IPS DF 6.9 (cell line): ENCODE results near the gene KIAA0513.
"Not testable (repeated sequence)": the region's sequence is repeated elsewhere in the genome, so short reads cannot be mapped to it uniquely, and the experiment has no call there.

ENCODE experiments used
- DNase-seq: peaks from one replicate; pipeline ENCODE4 v3.0.0-alpha.2; 2013; ENCODE audit warnings: low read depth, low spot score
- H3K27ac ChIP-seq: one replicate; pipeline ENCODE4 v1.5.1; 2013; ENCODE audit warnings: low read length, control low read depth
- H3K27me3 ChIP-seq: 2 replicates; pipeline ENCODE4 v1.6.1; 2013; ENCODE audit warnings: mild to moderate bottlenecking, low read length; ENCODE audit not compliant: control insufficient read depth, insufficient read depth
- H3K36me3 ChIP-seq: 2 replicates; pipeline ENCODE4 v1.6.1; 2013; ENCODE audit warnings: low read length; ENCODE audit not compliant: control insufficient read depth, insufficient read depth
- H3K4me1 ChIP-seq: 2 replicates; pipeline ENCODE4 v1.6.1; 2013; ENCODE audit warnings: low read length; ENCODE audit not compliant: control insufficient read depth, insufficient read depth
- H3K4me3 ChIP-seq: 2 replicates; pipeline ENCODE4 v1.5.1; 2013; ENCODE audit warnings: mild to moderate bottlenecking, low read length
- H3K9me3 ChIP-seq: 2 replicates; pipeline ENCODE4 v1.6.1; 2013; ENCODE audit warnings: low read length, inconsistent platforms; ENCODE audit not compliant: control insufficient read depth, insufficient read depth
- WGBS: extraction: QIAGEN DNeasy Blood & Tissue Kit; methylation state at CpG from one replicate; pipeline ENCODE4 v1.1.7; 2013; ENCODE audit warnings: mixed read lengths, missing lambda C conversion rate; ENCODE audit not compliant: insufficient read length, insufficient coverage; 5-methylcytosine and 5-hydroxymethylcytosine counted together

Gene KIAA0513

DNA sequence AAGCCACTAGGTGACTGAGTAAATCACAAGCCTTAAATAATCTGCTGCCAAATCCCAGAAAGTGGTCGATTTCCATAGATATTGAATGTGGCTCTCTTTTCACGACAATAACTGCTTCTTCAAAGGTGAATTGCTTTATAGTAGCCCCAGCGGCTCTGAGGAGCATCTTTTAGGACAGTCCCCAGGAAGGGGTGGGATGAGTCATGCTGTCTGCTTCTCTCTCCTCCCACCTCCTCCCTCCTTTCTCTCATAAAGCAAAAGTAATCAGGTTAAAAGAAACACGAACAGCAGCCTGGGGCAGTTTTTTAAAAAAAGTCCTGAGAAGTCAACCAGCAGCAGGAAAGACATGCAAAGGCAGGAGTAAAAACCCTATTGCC lies 1.8 kb downstream of the KIAA0513 start:
- Histone ChIP-seq H3K4me3 (no peak overlapping the region), H3K9me3 (no peaks in the 10 kb centered on the region), H3K4me1 (peaks cover 2% of the 10 kb centered on the region; the same call in 1 of the 2 replicates), H3K27me3 (no peaks in the 10 kb centered on the region; the same call in 1 of the 2 replicates), H3K36me3 (no peaks in the 10 kb centered on the region), H3K27ac (no peak overlapping the region)
- DNase-seq = no peak
- WGBS = no CpG with 5 or more reads among the region's 4 CpGs

DNA sequence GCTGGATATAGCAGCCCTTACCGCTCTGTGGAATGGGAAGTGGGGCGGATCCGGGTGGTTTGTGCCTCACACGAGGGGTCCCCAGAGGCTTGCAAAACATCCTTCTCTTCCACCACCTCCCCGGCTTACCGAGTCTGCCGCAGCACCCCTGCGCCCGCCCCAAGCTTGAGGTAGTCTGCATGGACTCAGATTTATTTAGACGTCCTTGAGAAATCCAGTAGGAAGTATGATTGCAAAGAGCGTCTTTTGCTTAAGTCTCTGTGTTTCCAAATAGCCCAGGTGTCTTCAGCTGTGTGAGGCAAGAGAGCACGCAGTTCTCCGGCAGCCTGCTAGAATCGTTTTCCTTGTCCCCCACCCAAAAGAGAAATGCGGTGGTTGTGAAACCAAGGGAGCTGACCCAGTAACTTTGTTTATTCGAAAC lies 2.4 kb downstream of the KIAA0513 start:
- no peak for DNase-seq
- no peaks in the 10 kb centered on the region; the same call in 1 of the 2 replicates for H3K27me3 ChIP-seq
- H3K4me3 ChIP-seq = no peak overlapping the region
- no peak overlapping the region for H3K27ac ChIP-seq
- WGBS = no CpG with 5 or more reads among the region's 16 CpGs
- no peaks in the 10 kb centered on the region for H3K36me3 ChIP-seq
- no peaks in the 10 kb centered on the region for H3K9me3 ChIP-seq
- peaks cover 2% of the 10 kb centered on the region; the same call in 1 of the 2 replicates for H3K4me1 ChIP-seq

DNA sequence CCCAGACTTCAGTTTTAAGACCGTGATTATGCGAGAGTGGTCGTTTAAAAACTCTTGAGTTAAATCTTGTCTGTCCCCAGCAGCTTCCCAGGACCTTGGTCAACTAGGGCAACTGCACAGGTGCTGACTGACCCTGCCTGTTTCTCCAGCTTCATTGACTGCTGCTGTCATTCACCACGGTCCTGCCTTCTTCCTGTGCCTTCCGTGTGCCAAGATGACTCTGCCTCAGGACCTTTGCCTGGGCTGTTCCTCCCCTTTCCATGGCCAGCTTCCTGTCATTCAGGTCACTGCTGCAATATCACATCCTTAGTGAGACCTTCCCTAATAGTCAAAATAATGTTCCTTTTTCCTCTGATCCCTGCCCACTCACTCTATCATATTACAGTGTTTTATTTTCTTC lies 3.9 kb downstream of the KIAA0513 start:
- DNase-seq = no peak
- no peaks in the 10 kb centered on the region for H3K36me3 ChIP-seq
- no peaks in the 10 kb centered on the region; the same call in 1 of the 2 replicates for H3K27me3 ChIP-seq
- H3K9me3 ChIP-seq = no peaks in the 10 kb centered on the region
- WGBS = no CpG with 5 or more reads among the region's 5 CpGs
- no peak overlapping the region for H3K4me3 ChIP-seq
- H3K4me1 ChIP-seq = peaks cover 2% of the 10 kb centered on the region; the same call in 1 of the 2 replicates
- no peak overlapping the region for H3K27ac ChIP-seq

DNA sequence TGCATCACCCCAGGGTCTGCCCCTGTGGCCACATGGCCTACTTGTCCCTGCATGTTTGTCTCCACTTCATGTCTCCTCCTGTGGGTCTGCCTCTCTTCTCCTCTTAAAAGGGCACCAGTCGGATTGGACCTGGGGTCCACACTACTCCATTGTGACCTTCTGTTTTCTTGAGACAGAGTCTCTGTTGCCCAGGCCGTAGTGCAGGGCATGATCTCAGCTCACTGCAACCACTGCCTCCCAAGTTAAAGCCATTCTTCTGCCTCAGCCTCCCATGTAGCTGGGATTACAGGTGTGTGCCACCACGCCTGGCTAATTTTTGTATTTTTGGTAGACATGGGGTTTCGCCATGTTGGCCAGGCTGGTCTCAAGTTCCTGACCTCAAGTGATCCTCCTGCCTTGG lies 4.6 kb downstream of the KIAA0513 start:
- no CpG with 5 or more reads among the region's 4 CpGs for WGBS
- not testable (repeated sequence) for DNase-seq, H3K27ac ChIP-seq, H3K4me1 ChIP-seq, H3K4me3 ChIP-seq, H3K36me3 ChIP-seq, H3K27me3 ChIP-seq, H3K9me3 ChIP-seq

DNA sequence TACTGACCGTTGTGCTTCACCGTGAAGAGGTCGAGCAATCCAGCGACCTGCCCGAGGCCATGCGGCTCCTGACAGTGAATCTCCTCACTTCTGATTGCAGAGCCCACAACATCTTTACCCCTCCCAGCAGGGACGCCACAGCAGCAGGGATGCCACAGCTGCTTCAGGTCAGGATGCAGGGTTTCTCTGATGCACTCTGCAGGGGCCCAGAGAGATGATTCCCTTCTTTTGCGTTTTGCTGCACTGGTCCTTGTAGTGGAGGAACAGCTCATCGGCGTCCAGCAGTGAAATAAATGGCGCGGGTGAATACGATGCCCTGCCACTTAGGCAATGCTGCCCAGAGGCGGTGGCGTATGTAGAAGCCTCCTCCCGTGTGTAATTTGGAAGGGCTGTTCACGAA lies 5.6 kb downstream of the KIAA0513 start:
- WGBS = no CpG with 5 or more reads among the region's 17 CpGs
- peaks cover 1% of the 10 kb centered on the region; the same call in 1 of the 2 replicates for H3K4me1 ChIP-seq

DNA sequence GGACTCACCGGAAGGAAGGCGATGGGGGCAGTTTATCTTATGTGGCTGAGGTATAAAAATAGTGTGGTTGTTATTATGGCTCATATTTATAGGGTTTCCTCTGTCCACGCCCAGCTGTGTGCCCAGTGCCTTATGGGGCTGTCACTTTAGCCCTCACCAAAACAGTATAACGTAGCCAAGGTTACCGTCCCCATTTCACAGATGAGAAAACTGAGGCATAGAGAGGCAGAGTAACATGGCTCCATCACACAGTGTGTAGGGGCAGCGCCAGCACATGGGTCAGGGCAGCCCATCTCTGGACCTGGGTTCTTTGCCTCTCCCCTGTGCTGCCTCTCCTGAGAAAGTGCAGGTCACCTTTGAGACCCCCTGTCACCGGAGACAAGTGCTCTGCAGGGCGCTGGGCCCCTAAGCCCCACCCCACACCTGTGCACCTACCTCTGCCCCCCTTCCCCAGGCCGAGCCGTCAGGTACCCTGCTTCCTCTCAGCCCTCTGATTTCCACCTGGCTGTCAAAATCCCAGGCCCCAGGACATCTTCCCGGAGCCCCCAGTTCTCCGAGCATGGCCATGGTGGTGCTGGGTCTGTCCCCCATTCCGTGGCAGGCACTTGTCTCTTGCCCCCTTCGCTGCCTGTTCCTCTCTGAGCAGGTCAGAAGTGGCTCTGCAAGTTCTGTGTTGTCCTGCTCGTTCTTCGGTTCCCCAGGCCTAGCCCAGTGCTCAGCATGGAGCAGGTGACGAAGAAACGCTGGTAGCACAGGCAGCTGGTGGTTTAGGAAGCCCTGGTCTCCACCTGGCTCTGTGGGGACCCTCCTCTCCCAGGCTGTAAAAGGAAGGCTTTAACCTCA lies 7.2 kb downstream of the KIAA0513 start:
- Histone ChIP-seq H3K4me1 (no peaks in the 10 kb centered on the region), H3K9me3 (no peaks in the 10 kb centered on the region), H3K4me3 (no peak overlapping the region), H3K27me3 (no peaks in the 10 kb centered on the region), H3K27ac (no peak overlapping the region), H3K36me3 (no peaks in the 10 kb centered on the region)
- WGBS = no CpG with 5 or more reads among the region's 18 CpGs
- no peak for DNase-seq

More for the DNA sequence above, 5.6 kb downstream of the KIAA0513 start:
- no peaks in the 10 kb centered on the region; the same call in 1 of the 2 replicates for H3K27me3 ChIP-seq
- H3K36me3 ChIP-seq = no peaks in the 10 kb centered on the region
- no peak overlapping the region for H3K4me3 ChIP-seq
- H3K9me3 ChIP-seq = no peaks in the 10 kb centered on the region
- no peak for DNase-seq
- H3K27ac ChIP-seq = no peak overlapping the region

DNA sequence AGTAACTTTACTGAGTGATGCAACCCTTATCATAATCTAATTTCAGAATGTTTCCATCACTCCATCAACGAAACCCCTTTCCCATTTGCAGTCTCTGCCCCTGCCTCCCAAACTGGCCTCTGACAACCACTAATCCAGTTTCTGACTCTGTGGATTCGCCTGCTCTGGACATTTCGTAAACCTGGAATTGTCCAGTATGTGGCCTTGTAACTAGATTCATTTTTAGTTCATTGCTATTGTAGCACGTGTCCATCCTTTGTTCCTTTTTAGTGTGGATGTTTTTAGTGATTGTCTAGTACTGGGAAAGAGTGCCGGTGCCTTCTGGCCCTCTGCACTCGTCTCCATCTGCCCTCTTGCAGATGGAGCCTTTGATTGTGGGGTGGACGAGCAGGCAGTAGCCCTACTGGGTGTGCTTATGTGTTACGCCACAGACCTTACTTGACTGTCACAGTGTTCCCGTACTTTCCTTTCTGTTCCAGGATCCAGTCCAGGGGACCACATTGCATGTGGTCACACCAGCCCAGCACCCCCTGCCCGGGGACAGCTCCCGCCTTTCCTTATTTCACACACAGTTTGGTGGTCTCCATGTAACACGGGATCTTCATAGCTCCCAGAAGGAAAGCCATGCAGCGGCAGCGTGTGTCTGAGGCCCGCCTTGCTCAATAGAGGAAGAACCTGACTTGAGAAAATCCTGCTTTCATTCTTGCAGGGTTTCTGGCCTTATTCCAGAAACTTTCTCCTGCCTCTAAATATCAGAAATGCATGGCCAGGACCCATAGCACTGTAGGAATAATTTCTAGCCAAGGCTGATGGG lies 8.8 kb downstream of the KIAA0513 start:
- Histone ChIP-seq H3K27me3 (no peaks in the 10 kb centered on the region), H3K4me3 (no peak overlapping the region), H3K27ac (no peak overlapping the region), H3K9me3 (no peaks in the 10 kb centered on the region), H3K4me1 (no peaks in the 10 kb centered on the region), H3K36me3 (no peaks in the 10 kb centered on the region)
- no peak for DNase-seq
- WGBS = no CpG with 5 or more reads among the region's 15 CpGs

DNA sequence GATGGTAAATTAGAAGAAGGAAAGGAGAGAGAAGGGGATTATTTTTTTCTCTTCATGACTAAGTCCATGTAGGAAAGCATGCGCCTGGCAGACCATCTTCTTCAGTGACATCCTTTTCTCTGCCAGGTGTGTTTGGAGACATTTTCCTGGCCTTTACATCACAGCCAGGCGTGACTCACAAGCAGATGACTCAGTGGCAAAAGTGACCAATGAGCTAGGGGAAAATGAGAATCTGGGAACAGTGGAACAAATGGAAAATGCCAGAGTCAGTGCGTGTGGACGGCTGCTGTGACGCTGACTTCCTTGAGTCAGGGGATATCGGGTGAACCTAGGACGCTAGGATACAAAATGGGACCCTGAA lies 9.4 kb downstream of the KIAA0513 start:
- Histone ChIP-seq H3K27me3 (no peaks in the 10 kb centered on the region), H3K9me3 (no peaks in the 10 kb centered on the region), H3K27ac (no peak overlapping the region), H3K36me3 (no peaks in the 10 kb centered on the region), H3K4me3 (no peak overlapping the region), H3K4me1 (no peaks in the 10 kb centered on the region)
- no peak for DNase-seq
- WGBS = no CpG with 5 or more reads among the region's 7 CpGs

DNA sequence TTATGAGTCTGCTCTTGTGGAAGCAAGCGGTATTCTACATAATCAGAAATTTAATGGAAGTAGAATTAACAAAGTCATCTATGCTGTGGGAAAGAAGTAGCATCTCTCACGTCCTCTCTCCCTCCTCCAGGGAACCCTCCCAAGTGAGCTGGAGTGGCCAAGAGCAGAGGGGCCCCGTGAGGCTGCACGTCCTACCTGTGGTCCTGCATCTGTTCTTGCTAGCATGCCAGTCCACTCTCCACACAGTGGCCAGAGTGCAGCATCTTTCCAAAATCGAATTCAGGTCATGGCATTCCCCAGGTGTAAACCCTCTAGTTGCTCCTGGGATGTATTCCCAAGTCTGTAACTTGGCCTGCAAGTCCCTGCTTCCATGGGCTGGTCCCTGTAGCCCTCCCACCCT lies 10.1 kb downstream of the KIAA0513 start:
- no peaks in the 10 kb centered on the region for H3K27me3 ChIP-seq
- H3K27ac ChIP-seq = no peak overlapping the region
- no peak overlapping the region for H3K4me3 ChIP-seq
- H3K4me1 ChIP-seq = no peaks in the 10 kb centered on the region
- no peaks in the 10 kb centered on the region for H3K36me3 ChIP-seq
- no CpG with 5 or more reads among the region's 5 CpGs for WGBS
- H3K9me3 ChIP-seq = no peaks in the 10 kb centered on the region
- no peak for DNase-seq

DNA sequence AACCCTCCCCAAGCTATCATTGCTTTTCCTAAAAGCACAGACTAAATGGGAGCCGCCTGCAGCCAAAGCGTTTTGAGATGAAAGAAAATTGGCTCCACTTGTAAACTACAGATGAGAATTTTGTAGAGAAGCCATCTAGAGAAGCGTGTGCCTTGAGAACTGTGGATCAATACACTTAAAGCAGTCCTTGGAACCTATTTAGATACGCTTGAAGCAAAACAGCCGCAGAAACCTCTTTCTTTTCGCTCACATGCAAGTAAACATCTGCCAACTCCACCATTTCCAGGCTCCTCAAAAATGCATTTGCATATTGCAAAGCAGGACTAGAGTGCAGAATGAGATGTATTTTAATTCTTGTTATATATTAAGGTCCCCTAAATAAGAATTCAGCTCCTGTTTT lies 13.1 kb downstream of the KIAA0513 start:
- no CpG with 5 or more reads among the region's 6 CpGs for WGBS
- Histone ChIP-seq H3K36me3 (no peaks in the 10 kb centered on the region), H3K4me1 (no peaks in the 10 kb centered on the region), H3K9me3 (no peaks in the 10 kb centered on the region), H3K27ac (no peak overlapping the region), H3K27me3 (no peaks in the 10 kb centered on the region), H3K4me3 (no peak overlapping the region)
- no peak for DNase-seq
